ENCODE data around the gene TMEM259. TPM values are rescaled to one million over a fixed set of nuclear protein-coding genes. Genes with fewer than 3 reads are reported as not detected.

TMEM259 gene
- total RNA-seq, 1 donor from 2014 or later, result 257 TPM

DNA sequence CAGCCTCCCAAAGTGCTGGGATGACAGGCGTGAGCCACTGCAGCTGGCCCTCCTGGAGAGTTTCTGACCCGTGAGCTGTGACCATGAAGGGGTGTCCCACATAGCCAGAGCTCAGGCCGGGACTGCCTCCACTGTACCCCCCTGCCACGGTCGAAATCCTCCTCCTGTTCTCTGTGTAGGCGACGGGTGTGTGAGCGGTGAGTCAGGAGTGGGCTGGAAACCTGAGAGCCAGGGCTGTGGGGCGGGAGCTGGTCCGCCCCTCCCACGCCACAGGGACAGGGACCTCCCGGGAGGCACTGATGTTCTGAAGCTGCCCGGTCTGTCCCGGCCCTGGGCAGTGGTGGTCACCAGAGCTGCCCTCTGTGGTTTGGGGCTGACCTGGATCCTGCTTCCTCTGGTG, 32.8 kb downstream of the TMEM259 start:
- no peak overlapping the region for H3K27ac Mint-ChIP-seq
- H3K27me3 Mint-ChIP-seq, result no peaks in the 10 kb centered on the region
- intact Hi-C loops (cut with micrococcal nuclease), result no loop called here
- ChIA-PET POLR2A (interaction anchor here (0.5 kb wide), 1 partner anchor 126 kb away, joined by 6 read pairs; no protein-coding TSS in a partner anchor), CTCF (no interaction called here)
- H3K4me3 Mint-ChIP-seq, result no peak overlapping the region
- TF ChIP-seq, protein P1, sequence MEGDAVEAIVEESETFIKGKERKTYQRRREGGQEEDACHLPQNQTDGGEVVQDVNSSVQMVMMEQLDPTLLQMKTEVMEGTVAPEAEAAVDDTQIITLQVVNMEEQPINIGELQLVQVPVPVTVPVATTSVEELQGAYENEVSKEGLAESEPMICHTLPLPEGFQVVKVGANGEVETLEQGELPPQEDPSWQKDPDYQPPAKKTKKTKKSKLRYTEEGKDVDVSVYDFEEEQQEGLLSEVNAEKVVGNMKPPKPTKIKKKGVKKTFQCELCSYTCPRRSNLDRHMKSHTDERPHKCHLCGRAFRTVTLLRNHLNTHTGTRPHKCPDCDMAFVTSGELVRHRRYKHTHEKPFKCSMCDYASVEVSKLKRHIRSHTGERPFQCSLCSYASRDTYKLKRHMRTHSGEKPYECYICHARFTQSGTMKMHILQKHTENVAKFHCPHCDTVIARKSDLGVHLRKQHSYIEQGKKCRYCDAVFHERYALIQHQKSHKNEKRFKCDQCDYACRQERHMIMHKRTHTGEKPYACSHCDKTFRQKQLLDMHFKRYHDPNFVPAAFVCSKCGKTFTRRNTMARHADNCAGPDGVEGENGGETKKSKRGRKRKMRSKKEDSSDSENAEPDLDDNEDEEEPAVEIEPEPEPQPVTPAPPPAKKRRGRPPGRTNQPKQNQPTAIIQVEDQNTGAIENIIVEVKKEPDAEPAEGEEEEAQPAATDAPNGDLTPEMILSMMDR (IDR thresholded peaks at IDR 0.05), result no peak
- H3K36me3 Mint-ChIP-seq (ENCODE audit: low read depth), result peaks cover 47% of the 10 kb centered on the region
- no peaks in the 10 kb centered on the region for H3K9me3 Mint-ChIP-seq
- H3K4me1 Mint-ChIP-seq, result peaks cover 16% of the 10 kb centered on the region
- DNase-seq, result no peak
- ATAC-seq (ENCODE audit: low read depth), result no peak

DNA sequence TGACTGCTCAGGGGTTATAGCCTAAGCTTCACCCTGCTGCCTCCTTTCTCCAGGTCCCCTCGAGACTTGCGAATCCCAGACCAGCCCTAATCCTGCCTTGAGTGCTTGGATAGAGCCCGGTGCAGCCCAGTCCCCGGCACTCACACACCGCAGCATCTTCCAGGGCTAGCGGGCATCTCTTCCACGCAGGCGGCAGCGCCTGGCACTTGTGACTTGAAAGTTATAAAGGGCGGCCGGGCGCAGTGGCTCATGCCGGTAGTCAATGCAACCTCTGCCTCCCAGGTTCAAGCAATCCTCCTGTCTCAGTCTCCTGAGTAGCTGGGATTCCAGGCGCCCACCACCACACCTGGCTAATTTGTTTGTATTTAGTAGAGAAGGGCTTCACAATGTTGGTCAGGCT, 34.8 kb downstream of the TMEM259 start:
- no peaks in the 10 kb centered on the region for H3K27me3 Mint-ChIP-seq
- DNase-seq (no peak), ATAC-seq (ENCODE audit: low read depth) (no peak)
- H3K27ac Mint-ChIP-seq, result no peak overlapping the region
- TF ChIP-seq, protein P1 (IDR thresholded peaks at IDR 0.05), result no peak
- CTCF ChIA-PET, result no interaction called here
- H3K36me3 Mint-ChIP-seq (ENCODE audit: low read depth), result peaks cover 40% of the 10 kb centered on the region
- POLR2A ChIA-PET, result no interaction called here
- intact Hi-C loops (cut with micrococcal nuclease), result no loop called here
- peak overlapping the region; percentile 92 for H3K4me3 Mint-ChIP-seq
- no peaks in the 10 kb centered on the region for H3K9me3 Mint-ChIP-seq
- peaks cover 17% of the 10 kb centered on the region for H3K4me1 Mint-ChIP-seq

DNA sequence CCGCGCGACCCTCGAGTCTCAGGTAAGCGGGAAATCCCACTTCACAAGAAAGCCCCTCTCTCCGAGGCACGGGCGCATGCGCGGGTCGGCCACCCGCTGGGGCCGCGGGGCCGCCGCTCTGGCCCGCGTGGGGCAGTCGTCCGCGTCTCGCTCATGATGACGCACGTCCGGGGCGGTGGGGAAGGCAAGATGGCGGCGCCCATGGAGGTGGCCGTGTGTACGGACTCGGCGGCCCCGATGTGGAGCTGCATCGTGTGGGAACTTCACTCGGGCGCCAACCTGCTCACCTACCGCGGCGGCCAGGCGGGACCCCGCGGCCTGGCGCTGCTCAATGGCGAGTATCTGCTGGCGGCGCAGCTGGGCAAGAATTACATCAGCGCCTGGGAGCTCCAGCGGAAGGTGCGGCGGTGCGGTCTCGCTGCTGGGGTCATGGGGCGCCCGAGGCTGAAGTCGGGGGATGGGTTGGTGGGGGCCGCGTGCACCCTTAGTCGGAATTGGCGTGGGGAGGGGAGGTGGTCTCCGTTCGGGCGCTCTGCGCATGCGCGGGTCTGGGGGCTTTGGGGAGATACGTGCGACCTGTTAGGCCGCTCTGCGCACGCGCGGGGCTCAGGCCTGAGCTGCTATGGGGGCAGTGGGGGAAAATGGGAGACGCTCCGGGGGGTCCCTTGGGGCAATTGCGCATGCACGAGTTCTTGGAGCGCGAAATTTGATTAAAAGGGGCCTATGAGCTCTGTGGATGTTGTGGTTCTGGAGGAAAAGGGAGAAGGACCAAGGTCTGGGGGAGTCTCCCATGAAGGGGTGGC, 36.6 kb downstream of the TMEM259 start, which contains the start of gene WDR18:
Gene WDR18, plus strand, starts transcription at position 181 of the 803 bp plus-strand sequence. Its CDS starts 9 bp downstream, at position 190.
- Mint-ChIP-seq H3K27me3 (no peaks in the 10 kb centered on the region), H3K27ac (peak within 1 kb of the TSS; percentile 89), H3K36me3 (ENCODE audit: low read depth) (peaks cover 32% of the 10 kb centered on the region), H3K4me3 (peak within 1 kb of the TSS; percentile 92), H3K4me1 (peaks cover 18% of the 10 kb centered on the region), H3K9me3 (no peaks in the 10 kb centered on the region)
- intact Hi-C loops (cut with micrococcal nuclease), result loop anchor here (1.0 kb wide), 5 partner anchors 17 to 256 kb away; partner anchors contain the start of genes RNU6-2 and TMEM259
- CTCF ChIA-PET, result interaction anchor here (0.7 to 4.5 kb wide), 13 partner anchors 12 to 260 kb away, joined by 3 to 34 read pairs (median 4); partner anchors contain the start of gene CFD
- TF ChIP-seq, protein P1 (IDR thresholded peaks at IDR 0.05), result no peak
- POLR2A ChIA-PET, result interaction anchor here (0.6 to 5.7 kb wide), 44 partner anchors 8 to 321 kb away, joined by 3 to 67 read pairs (median 5); partner anchors contain the start of genes ABCA7, ARHGAP45, ARID3A and ATP5F1D
- DNase-seq (peak; percentile 89), ATAC-seq (ENCODE audit: low read depth) (peak; percentile 89)

DNA sequence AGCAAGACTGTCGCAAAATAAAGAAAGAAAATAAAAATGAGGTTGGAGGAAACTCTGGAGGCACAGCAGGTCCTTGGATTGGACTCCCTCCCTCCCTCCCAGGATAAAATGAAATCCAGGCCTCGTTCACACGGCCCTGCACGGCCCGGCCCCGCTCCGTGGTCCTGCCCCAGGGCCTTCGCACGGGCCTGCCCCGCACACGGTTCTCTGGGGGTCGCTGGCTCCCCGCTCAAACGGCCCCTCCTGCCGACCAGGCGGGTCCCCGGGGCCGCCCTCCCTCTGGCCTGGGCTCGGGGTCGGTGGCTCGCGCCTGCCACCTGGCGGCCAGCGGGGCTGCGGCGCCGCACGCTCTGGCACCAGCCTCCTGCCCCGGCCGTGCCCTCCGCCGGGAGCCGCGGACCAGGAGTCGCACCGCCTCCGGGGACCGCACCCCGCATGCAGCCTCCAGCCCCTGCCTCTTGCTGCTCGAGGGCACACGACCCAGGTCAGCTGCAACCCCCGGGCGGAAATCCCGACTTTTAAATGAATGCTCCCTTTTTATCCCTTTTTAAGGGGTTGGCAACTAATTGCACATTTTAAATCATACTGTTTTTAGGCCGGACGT, 38.3 kb downstream of the TMEM259 start:
- intact Hi-C loops (cut with micrococcal nuclease), result loop anchor here (1.0 to 2.0 kb wide), 2 partner anchors 36 to 61 kb away; no protein-coding TSS in a partner anchor
- POLR2A ChIA-PET, result interaction anchor here (1.9 to 5.7 kb wide), 3 partner anchors 35 to 64 kb away, joined by 8 to 67 read pairs (median 10); partner anchors contain the start of gene ARID3A
- Mint-ChIP-seq H3K4me3 (no peak overlapping the region), H3K27ac (no peak overlapping the region), H3K36me3 (ENCODE audit: low read depth) (peaks cover 22% of the 10 kb centered on the region), H3K4me1 (peaks cover 19% of the 10 kb centered on the region), H3K9me3 (no peaks in the 10 kb centered on the region), H3K27me3 (no peaks in the 10 kb centered on the region)
- CTCF ChIA-PET, result interaction anchor here (2.0 to 4.5 kb wide), 3 partner anchors 59 to 119 kb away, joined by 5 to 37 read pairs (median 34); no protein-coding TSS in a partner anchor
- TF ChIP-seq, protein P1 (IDR thresholded peaks at IDR 0.05), result peak; percentile 70
- peak; percentile 70 for ATAC-seq (ENCODE audit: low read depth)
- peak; percentile 89 for DNase-seq
